ENCODE measurements around the gene MEAF6.
"Not testable (repeated sequence)": the region's sequence is repeated elsewhere in the genome, so short reads cannot be mapped to it uniquely, and the experiment has no call there.

Gene MEAF6

GRCh38 chr1:37532418-37533156, 18.0 kb upstream of the MEAF6 start:
- DNase-seq (ENCODE audit: low spot score) = not testable (repeated sequence)

DNA sequence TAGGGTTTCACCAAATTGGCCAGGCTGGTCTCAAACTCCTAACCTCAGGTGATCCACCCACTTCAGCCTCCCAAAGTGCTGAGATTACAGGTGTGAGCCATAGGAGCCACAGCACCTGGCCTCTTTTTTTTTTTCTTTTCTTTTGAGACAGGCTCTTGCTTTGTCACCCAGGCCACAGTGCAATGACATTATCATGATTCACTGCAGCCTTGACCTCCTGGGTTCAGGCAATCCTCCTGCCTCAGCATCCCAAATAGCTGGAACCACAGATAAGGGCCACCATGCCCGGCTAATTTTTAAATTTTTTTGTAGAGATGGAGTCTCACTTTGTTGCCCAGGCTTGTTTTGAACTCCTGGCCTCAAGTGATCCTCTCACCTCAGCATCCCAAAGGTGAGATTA, 15.3 kb upstream of the MEAF6 start:
- DNase-seq (ENCODE audit: low spot score) = not testable (repeated sequence)

GRCh38 chr1:37519613-37520012, 5.0 kb upstream of the MEAF6 start:
- no peak for DNase-seq (ENCODE audit: low spot score)

GRCh38 chr1:37518929-37519328, 4.4 kb upstream of the MEAF6 start:
- DNase-seq (ENCODE audit: low spot score) = not testable (repeated sequence)

GRCh38 chr1:37518241-37518640, 3.7 kb upstream of the MEAF6 start:
- not testable (repeated sequence) for DNase-seq (ENCODE audit: low spot score)

GRCh38 chr1:37517569-37517968, 3.0 kb upstream of the MEAF6 start:
- DNase-seq (ENCODE audit: low spot score) = no peak

DNA sequence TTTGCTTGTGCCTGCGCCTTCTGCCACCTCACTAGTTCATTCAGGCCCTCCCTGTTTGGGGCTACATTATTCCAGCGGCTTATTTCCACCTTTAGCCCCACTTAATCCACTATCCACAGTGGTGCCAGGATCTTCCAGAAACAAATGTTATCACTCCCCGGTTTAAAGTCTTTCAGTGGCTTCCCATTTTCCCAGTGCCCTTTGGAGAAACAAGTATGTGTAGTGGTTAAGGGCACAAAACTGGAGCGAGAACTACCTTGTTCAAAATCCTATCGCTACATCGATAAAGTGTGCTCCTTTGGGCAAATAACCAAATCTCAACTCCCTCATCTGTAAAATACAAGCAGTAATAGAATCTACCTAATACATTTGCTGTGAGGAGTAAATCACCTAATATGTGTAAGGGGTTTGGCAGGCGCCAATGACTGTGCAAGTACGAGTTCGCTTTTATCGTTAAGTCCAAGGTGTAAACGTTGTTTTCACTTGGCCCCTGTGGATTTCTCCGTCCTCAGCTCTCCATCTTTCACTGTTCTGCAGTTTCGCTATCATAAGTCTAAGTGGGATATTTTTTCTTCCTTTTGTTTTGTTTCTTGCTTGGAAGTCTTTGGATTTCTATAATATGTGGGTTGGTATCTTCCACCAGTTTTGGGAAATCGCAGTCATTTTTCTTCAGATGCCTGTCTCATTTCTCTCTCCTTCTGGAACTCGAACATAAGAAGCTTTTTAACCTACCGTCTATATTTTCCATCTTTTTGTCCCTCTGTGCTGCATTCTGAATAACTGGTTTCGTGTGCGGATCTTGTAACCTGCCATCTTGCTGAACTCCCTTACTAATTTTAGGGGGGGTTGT, 844 bp upstream of the MEAF6 start:
- no peak for DNase-seq (ENCODE audit: low spot score)

- peak; percentile 15 for DNase-seq (ENCODE audit: low spot score)
Measured at GRCh38 chr1:37513795-37514349, 694 bp downstream of the MEAF6 start.

DNA sequence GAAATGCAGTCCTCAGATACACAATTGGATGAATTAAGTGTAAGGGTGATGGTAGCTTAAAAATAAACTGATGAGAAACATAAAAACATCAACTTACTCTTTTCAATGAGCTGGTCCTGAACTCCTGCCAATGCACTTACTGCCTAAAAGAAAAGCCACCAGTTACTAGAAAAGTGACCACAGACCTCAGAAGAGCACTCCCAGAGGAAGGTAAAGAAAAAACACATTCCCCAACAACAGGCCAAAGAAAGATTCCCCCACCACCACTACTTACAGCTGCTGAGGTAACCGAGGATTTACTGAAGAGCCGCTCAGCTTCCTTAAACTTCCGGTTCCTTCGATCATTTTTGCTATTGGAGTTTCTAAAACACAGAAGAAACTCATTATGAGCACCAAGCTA, 5.4 kb downstream of the MEAF6 start:
- no peak for DNase-seq (ENCODE audit: low spot score)

- DNase-seq (ENCODE audit: low spot score) = no peak
Measured at GRCh38 chr1:37506740-37507139, 7.8 kb downstream of the MEAF6 start.

GRCh38 chr1:37502791-37503190, 11.8 kb downstream of the MEAF6 start:
- not testable (repeated sequence) for DNase-seq (ENCODE audit: low spot score)

DNA sequence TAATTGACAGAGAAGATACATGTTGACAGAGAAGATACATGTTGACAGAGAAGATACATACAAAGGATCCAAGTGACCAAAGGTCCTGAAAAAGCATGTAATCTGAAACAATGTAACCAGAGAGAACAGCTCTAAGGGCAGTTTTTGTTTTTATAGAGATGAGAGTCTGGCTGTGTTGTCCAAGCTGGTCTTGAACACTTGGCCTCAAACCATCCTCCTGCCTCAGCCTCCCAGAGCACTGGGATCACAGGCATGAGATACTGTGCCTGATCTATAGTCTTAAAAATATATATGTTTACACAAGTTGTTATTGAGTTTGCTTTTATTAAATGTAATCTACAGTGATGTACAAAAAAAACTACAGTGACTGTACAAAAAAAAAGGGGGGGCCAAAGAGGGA, 12.5 kb downstream of the MEAF6 start:
- no peak for DNase-seq (ENCODE audit: low spot score)

DNA sequence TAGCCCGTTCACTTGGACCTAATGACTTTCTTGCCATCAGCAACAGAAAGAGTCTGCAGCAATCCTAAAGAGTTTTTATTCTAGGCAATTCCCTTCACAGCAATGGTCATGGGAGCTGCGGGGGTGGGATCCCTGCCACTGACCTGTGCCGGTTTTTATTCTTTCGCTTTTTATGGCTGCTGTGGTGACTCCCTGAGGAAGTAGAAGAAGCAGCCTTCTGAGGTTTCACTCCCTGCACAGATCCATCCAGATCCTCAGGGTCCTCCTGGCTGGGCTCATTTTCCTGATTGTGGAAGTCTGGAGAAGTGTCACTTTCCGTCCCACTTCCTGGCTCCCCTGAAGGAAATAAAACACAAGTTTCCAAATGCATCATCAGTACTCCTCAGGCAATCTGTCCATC, 12.9 kb downstream of the MEAF6 start:
- DNase-seq (ENCODE audit: low spot score) = no peak

DNA sequence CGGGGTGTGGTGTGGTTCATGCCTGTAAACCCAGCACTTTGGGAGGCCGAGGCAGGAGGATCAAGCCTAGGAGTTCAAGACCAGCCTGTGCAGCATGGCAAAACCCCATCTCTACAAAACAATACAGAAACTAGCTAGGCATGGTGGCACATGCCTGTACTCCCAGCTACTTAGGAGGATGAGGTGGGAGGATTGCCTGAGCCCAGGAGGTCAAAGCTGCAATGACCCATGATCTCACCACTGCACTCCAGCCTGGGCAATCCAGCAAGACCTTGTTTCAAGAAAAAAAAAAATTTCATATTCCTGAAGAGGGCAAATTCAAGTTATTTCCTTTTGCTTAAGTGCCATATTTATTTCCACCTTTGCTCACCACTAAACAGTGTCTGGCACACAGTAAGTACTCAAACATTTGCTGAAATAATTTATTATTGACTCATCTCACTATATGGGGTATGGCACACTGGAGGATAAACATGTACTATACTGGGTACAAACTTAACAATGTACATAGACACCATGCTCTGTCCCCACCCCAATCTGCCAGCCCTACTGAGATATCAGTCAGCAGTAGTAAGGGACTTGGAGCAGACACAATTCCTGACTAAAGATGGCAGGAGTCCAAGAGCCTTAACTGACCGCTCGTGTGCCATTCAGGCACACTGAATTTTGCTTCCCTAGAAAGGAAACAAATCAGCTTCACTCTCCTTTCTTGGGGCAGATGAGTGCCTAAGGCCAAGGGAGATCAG, 15.5 kb downstream of the MEAF6 start:
- peak; percentile 66 for DNase-seq (ENCODE audit: low spot score)

GRCh38 chr1:37497832-37498231, 16.7 kb downstream of the MEAF6 start:
- DNase-seq (ENCODE audit: low spot score) = no peak

DNA sequence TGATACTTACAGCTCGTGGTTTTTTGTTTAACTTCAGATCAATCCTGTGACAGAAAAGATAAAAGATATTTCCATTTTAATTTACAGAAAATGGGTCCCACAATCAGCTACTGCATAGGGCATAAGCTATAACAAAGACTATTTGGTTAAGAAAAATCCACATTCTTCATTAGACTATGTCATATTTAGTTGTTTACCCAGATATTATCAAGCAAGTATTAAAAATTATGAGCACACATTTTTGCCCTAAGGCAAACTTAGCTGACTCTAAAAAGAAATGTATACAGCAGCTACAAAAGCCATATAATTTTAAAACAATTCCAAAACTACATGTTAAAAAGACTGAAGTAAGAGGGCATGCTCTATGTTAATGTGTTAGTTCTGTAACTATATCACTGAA, 18.7 kb downstream of the MEAF6 start:
- DNase-seq (ENCODE audit: low spot score) = no peak

GRCh38 chr1:37493336-37494098, 21.0 kb downstream of the MEAF6 start:
- no peak for DNase-seq (ENCODE audit: low spot score)

GRCh38 chr1:37487619-37487984, 27.0 kb downstream of the MEAF6 start:
- no peak for DNase-seq (ENCODE audit: low spot score)

GRCh38 chr1:37486680-37487618, 27.6 kb downstream of the MEAF6 start:
- peak; percentile 78 for DNase-seq (ENCODE audit: low spot score)

DNA sequence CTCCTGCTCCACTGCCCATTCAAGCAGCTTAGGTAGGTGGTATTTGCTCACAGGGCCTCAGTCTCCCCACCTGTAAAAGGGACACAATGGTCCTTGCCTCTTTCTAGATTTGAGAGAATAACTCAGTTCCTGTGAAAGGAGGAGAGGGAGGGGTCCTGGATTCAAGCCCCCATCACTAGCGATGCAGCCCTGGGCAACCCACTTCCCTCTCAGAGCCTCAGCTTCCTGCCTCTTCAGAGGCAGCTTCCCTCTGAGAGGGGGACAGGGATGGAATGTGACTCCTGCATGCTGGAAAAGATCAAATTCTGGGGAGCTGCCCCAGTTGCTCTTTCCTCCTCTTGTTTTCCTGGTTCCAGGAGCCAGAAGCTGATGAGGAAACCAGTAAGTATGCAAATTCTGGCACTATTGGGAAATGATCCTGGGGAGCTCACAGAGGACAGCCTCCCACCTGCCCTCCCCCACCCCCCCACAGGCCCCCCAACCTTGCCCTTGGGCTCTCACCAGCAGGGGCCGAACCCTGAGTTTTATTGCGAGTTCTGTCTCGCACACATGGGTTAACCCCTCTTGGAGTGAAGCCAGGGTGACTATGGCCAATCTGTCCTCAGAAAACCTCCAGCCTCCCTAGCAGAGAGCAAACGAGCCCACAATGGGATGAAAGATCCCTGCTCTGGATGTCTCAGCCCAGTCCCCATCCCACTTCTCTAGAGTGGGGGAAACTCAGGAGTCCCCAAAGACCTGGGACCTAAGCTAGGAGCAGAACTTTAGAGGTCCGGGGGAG, 28.5 kb downstream of the MEAF6 start:
- no peak for DNase-seq (ENCODE audit: low spot score)

Data from Ammon's horn (tissue), 1 donor.